GM12878 (cell line): ENCODE data around the gene CAT. TPM values are rescaled to one million over a fixed set of nuclear protein-coding genes. Genes with fewer than 3 reads are reported as not detected.

Source experiments
- BCL3 ChIP-seq: IDR thresholded peaks from 2 replicates; pipeline ENCODE4 v1.6.1; 2011; ENCODE audit warnings: borderline replicate concordance, low read depth, mild to moderate bottlenecking, moderate library complexity, low read length; ENCODE audit not compliant: insufficient read depth, poor library complexity, severe bottlenecking
- BRCA1 ChIP-seq: IDR thresholded peaks from 2 replicates; pipeline ENCODE4 v1.6.1; 2011; ENCODE audit warnings: low read depth, low read length, improper control_type of control experiment
- CEBPZ ChIP-seq: fragments of 150-350 bp; IDR thresholded peaks from 2 replicates; pipeline ENCODE4 v1.6.1; 2016; ENCODE audit warnings: low read depth, low read length
- HCFC1 ChIP-seq: fragments of 150-350 bp; IDR thresholded peaks from 2 replicates; pipeline ENCODE4 v1.6.1; 2014; ENCODE audit warnings: low read length
- IRF3 ChIP-seq: fragments of 450-650 bp; IDR thresholded peaks from 2 replicates; pipeline ENCODE4 v1.6.1; 2014; ENCODE audit warnings: mild to moderate bottlenecking
- NR2F1 ChIP-seq: fragments of 450-650 bp; conservative IDR thresholded peaks from 2 replicates; pipeline ENCODE4 v1.6.1; 2017; ENCODE audit warnings: mild to moderate bottlenecking
- NRF1 ChIP-seq: conservative IDR thresholded peaks from 2 replicates; pipeline ENCODE4 v1.6.1; 2011; ENCODE audit warnings: mild to moderate bottlenecking, low read depth, low read length, improper control_type of control experiment
- PML ChIP-seq: IDR thresholded peaks from 2 replicates; pipeline ENCODE4 v1.6.1; 2012; ENCODE audit warnings: low read length, inconsistent platforms
- POLR2AphosphoS2 ChIP-seq: IDR thresholded peaks from 2 replicates; pipeline ENCODE4 v1.6.1; 2011; ENCODE audit warnings: low read depth, mild to moderate bottlenecking, low read length, improper control_type of control experiment, moderate library complexity
- SUZ12 ChIP-seq: fragments of 200-600 bp; sonication (generic); IDR thresholded peaks from one replicate; pipeline ENCODE4 v1.6.1; 2018; ENCODE audit warnings: antibody characterized with exemption, mild to moderate bottlenecking; ENCODE audit not compliant: unreplicated experiment
- TCF12 ChIP-seq: IDR thresholded peaks from 2 replicates; pipeline ENCODE4 v1.6.1; 2011; ENCODE audit warnings: low read depth, mild to moderate bottlenecking, low read length
- ZNF24 ChIP-seq: fragments of 450-650 bp; IDR thresholded peaks from 2 replicates; pipeline ENCODE4 v1.6.1; 2017; ENCODE audit warnings: antibody characterized with exemption, mild to moderate bottlenecking
- polyA plus RNA-seq, 11 experiments: library from polyadenylated mRNA; depleted of rRNA in 4 of 11; unstranded in 6 of 11; stranded (reverse) in 5 of 11; fragments of >200 nt; fragmentation: Nextera tagmentation in 4 of 11; fragmentation: Illumina TruSeq in 1 of 11; extraction: Ambion mirVana in 4 of 11; extraction: Trizol in 1 of 11; gene quantifications; 1 replicate in 1 of 11; 2 replicates in 10 of 11; pipeline versions ENCODE4 v1.2.1 to v1.2.3, GENCODE V29; 2011 to 2016; ENCODE audit warnings: inconsistent platforms in 2 of 11, missing spikeins in 2 of 11, low read depth in 1 of 11
- total RNA-seq, 4 experiments: library from RNA; depleted of rRNA in 3 of 4; stranded (reverse); fragments of >200 nt in 3 of 4; fragmentation: Illumina TruSeq in 1 of 4; extraction: Trizol in 1 of 4; gene quantifications; 2 replicates each; pipeline versions ENCODE4 v1.2.1 to v1.2.3, GENCODE V29; 2013 to 2021
- TF ChIP-seq, protein P1 (sequence below): fragments of 450-650 bp; formaldehyde crosslinking; IDR thresholded peaks from 2 replicates; pipeline ENCODE4 v1.4.0; 2022; ENCODE audit warnings: mild to moderate bottlenecking, moderate library complexity
- TF ChIP-seq, protein P2 (sequence below): fragments of 450-650 bp; IDR thresholded peaks from 2 replicates; pipeline ENCODE4 v1.6.1; 2017; ENCODE audit warnings: mild to moderate bottlenecking

Gene CAT
- total and polyA plus RNA-seq, 10 of the 15 experiments (the other 5 are each of a cell fraction or from before 2014, with no cell fraction given): 22.4 to 71.3 (median 33.6) TPM

DNA sequence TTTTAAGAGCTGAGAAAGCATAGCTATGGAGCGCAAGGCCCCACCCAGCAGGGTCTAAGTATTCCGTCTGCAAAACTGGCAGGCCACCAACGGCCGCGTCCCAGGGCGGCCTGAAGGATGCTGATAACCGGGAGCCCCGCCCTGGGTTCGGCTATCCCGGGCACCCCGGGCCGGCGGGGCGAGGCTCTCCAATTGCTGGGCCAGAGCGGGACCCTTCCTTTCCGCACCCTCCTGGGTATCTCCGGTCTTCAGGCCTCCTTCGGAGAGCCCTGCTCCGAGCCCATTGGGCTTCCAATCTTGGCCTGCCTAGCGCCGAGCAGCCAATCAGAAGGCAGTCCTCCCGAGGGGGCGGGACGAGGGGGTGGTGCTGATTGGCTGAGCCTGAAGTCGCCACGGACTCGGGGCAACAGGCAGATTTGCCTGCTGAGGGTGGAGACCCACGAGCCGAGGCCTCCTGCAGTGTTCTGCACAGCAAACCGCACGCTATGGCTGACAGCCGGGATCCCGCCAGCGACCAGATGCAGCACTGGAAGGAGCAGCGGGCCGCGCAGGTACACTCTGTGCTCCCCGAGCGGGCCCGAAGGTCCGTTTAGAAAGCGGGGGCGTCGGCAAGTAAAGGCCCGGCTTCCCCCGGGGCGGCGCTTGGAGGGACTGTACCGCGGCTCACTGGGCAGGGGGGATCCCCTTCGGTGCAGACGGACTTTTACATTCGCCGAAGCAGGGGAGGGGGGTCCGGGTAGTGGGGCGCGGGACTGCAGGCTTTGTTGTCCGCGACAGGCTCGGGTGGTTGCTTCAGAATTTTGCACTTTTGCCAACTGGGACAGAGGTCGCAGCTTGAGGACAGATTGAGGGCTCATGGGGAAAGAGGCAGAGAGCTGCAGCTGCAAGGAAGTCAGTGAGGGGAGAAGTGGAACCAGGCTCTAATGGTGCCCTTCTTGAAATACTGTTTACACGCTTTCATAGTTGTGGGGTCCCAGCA, at the start of gene CAT (continued):
- TF ChIP-seq CEBPZ: no peak
- TF ChIP-seq, protein P1, sequence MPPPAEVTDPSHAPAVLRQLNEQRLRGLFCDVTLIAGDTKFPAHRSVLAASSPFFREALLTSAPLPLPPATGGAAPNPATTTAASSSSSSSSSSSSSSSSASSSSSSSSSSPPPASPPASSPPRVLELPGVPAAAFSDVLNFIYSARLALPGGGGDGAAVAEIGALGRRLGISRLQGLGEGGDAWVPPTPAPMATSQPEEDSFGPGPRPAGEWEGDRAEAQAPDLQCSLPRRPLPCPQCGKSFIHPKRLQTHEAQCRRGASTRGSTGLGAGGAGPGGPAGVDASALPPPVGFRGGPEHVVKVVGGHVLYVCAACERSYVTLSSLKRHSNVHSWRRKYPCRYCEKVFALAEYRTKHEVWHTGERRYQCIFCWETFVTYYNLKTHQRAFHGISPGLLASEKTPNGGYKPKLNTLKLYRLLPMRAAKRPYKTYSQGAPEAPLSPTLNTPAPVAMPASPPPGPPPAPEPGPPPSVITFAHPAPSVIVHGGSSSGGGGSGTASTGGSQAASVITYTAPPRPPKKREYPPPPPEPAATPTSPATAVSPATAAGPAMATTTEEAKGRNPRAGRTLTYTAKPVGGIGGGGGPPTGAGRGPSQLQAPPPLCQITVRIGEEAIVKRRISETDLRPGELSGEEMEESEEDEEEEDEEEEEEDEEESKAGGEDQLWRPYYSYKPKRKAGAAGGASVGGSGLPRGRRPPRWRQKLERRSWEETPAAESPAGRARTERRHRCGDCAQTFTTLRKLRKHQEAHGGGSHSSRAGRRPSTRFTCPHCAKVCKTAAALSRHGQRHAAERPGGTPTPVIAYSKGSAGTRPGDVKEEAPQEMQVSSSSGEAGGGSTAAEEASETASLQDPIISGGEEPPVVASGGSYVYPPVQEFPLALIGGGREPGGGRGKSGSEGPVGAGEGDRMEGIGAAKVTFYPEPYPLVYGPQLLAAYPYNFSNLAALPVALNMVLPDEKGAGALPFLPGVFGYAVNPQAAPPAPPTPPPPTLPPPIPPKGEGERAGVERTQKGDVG (CRISPR knock-in tag): no peak
- TF ChIP-seq TCF12: 0 out of 2 replicates have a peak, but pooled peaks have one; percentile 16
- TF ChIP-seq HCFC1: peak; percentile 11; the same call in 1 of the 2 replicates
- TF ChIP-seq, protein P2, sequence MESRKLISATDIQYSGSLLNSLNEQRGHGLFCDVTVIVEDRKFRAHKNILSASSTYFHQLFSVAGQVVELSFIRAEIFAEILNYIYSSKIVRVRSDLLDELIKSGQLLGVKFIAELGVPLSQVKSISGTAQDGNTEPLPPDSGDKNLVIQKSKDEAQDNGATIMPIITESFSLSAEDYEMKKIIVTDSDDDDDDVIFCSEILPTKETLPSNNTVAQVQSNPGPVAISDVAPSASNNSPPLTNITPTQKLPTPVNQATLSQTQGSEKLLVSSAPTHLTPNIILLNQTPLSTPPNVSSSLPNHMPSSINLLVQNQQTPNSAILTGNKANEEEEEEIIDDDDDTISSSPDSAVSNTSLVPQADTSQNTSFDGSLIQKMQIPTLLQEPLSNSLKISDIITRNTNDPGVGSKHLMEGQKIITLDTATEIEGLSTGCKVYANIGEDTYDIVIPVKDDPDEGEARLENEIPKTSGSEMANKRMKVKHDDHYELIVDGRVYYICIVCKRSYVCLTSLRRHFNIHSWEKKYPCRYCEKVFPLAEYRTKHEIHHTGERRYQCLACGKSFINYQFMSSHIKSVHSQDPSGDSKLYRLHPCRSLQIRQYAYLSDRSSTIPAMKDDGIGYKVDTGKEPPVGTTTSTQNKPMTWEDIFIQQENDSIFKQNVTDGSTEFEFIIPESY: no peak
- TF ChIP-seq PML: no peak; the same call in 1 of the 2 replicates
- no peak for TF ChIP-seq BCL3
- peak; percentile 85 for TF ChIP-seq IRF3
- no peak for TF ChIP-seq BRCA1
- no peak for TF ChIP-seq NRF1
- TF ChIP-seq NR2F1: no peak
- TF ChIP-seq POLR2AphosphoS2: peak; percentile 62; the same call in 1 of the 2 replicates
- TF ChIP-seq ZNF24: no peak
- TF ChIP-seq SUZ12: no peak
